Fibroblast of mammary gland (primary cell): ENCODE measurements around the gene THEM4.

Experiments used
- DNase-seq: peaks from one replicate; pipeline ENCODE4 v3.0.0-alpha.2; 2010; ENCODE audit warnings: low read depth
- H3K4me3 ChIP-seq: 2 replicates; pipeline ENCODE4 v1.5.1; 2011; ENCODE audit warnings: low read depth, mild to moderate bottlenecking, low read length, moderate library complexity; ENCODE audit not compliant: control insufficient read depth
- CTCF ChIP-seq: conservative IDR thresholded peaks from 2 replicates; pipeline ENCODE4 v1.5.1; 2011; ENCODE audit warnings: low read depth, low read length, inconsistent platforms; ENCODE audit not compliant: control insufficient read depth, insufficient read depth

THEM4 gene

GRCh38 chr1:151948506-151948905 is 39.2 kb upstream of the THEM4 start:
- no peak for DNase-seq

DNA sequence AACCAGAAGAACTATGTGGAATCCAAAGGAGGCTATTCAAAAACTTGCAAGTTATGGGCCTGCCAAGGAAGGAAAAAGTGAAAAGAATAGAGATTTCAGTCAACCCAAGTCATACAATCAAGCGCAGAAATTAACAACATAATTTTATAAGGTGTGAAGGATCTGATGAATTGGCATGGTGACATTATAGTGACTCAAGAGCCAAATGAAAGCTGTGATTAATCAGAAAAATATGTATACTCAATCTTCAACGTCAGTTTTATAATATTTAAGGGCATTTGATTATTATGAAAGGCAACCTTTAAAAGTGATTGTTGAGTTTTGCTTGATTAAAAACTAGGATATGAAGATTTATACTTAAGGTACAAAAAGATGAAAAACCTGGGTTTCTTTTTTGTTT is 37.8 kb upstream of the THEM4 start:
- DNase-seq: peak; percentile 22
- H3K4me3 ChIP-seq: no peak overlapping the region
- TF ChIP-seq CTCF: no peak

More at GRCh38 chr1:151948506-151948905, 39.2 kb upstream of the THEM4 start:
- H3K4me3 ChIP-seq: no peak overlapping the region
- TF ChIP-seq CTCF: no peak

DNA sequence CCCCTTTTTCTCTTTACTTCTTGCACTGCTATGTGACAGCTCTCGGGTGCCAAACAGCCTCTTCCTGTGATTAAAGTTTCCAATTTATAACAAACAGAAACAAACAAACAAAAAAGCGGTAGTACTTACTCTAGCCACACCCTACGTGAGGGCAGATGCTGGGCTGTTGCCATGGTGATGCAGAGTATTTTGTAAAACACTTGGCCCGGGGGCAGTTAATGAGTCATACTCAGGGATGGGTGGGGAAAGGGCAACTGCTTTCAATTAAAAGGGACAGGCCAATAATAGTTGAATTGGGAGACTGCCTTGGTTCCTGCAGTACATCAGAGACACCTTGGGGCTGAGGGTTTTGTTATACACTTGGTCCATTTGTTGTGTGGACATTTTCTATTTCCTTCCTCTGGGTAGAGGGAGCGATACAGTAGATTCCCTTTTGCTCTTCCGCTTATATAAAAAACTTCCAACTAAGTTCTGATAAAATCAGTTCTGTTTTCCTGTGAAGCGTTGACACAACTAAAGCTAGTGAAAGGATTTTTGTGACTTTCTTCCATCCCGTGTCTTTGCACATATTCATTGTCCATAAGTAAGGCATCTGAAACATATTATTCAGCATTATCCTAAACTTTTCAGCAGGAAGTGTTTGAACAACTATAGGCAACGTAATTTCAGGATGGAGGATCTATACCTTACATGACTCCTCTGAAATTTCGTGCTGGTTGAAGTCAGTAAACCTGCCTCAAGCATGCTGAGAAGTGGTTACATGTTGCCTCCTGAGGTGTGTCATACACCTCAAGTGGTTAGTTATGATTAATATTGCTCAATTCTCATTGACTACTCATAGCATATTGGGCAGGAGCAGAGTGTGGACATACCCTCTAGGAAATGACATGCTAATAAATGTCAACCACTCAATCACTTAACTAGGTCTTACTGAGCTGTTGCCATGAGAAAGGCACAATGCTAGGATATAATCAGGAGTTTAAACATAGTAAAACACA is 36.7 kb upstream of the THEM4 start:
- H3K4me3 ChIP-seq: no peak overlapping the region
- peak; percentile 98 for DNase-seq
- no peak for TF ChIP-seq CTCF

DNA sequence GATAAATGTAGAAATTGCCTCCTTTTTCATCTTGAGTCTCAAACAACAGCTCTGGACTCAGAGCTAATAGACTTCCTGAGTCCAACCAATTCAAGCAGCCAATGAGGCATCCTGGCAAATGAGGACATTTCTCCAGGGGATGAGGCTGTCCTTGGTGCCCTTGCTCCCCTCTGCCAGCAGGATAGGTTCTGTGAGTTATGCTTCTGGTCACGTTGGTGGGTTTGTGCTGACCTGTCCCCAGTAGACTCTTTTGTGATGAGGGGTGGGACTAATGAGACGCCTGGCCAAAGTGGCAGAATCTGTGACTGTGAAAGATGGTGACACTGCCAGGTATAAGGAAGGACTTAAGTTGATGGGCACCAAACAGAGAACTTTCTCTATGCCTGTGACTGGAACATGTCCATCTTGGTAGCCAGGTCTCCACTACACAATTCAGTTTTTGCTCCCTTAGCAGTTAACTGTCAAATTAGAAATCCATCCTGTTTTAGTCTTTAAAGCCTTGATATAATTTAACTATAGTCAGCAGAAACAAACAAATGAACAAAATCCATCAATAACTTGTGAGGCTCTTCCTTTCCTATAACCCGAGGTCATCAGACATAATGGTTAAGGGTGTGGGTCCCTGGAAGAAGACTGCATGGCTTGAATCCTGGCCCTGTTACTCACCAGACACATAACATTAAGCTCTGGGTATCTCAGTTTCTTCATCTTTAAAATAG is 35.7 kb upstream of the THEM4 start:
- TF ChIP-seq CTCF: no peak
- H3K4me3 ChIP-seq: no peak overlapping the region
- DNase-seq: peak; percentile 15

- no peak for TF ChIP-seq CTCF
- peak; percentile 67 for DNase-seq
- no peak overlapping the region for H3K4me3 ChIP-seq
These were observed 35.0 kb upstream of the THEM4 start for GRCh38 chr1:151944126-151944856.

DNA sequence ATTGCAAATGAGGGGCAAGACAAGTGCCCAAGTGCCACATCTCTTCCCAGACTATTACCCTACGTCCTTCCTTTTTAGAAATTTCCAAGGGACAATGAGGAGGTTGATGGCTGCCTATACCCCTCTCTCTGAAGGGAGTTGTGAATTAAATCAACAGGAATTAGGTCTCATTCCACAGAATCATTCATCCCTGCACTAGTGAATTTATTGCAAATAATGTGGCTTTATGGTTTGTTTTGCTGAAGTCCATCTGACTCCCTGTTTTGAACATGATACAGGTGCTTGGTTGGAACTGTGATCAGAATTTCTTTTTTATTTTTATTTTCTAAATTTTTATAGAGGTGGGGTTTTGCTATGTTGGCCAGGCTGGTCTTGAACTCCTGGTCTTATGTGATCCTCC is 34.3 kb upstream of the THEM4 start:
- no peak for TF ChIP-seq CTCF
- no peak for DNase-seq
- H3K4me3 ChIP-seq: no peak overlapping the region
